GM12801 (cell line): ENCODE data around the gene FNDC11.

Source experiments
- TF ChIP-seq, protein P1 (sequence below): IDR thresholded peaks from one replicate; pipeline ENCODE4 v1.5.1; 2011; ENCODE audit warnings: control low read depth; ENCODE audit not compliant: insufficient read length; ENCODE audit errors: extremely low read depth

The FNDC11 gene

DNA sequence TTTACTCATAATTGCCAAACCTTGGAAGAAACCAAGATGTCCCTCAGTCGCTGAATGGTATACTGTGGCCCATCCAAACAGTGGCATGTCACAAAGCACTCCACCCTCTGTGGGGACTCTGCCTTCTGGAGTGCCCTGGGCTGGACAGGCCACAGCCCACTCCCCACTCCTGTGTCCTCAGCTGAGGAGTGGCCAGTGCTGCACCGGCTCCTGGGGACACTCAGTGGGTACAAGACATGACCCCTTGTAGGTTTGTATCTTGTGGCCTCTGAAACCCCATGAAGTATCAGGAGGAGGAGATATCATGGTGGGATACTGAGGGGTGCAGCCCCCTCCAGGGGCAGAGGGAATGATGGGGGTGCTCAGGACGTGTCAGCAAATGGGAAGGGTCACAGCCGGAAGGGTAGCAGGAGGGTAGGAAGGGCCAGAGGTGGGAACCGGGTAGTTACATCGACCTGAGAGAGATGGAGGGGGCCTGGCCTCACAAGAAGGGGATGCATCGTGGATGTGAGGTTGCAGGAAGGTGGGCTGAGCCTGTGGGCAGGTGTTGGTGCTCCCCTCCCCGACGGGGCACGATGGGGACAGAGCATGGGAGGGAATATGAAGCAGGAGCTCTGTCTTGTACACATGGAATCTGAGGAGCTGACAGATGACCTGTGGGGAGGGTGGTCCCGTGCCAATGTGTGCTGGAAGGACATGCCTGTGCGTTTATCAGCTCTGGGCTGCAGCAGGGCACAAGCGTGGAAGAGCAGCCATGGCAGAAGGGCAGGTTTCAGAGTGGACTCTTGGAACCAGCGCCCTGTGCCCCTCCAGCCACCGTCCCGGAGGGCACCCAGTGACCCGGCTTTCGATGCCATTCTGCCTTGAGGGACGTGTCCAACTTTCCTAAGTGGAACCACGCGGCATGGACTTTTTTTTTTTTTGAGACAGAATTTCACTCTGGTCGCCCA is 31.9 kb downstream of the FNDC11 start:
- TF ChIP-seq, protein P1, sequence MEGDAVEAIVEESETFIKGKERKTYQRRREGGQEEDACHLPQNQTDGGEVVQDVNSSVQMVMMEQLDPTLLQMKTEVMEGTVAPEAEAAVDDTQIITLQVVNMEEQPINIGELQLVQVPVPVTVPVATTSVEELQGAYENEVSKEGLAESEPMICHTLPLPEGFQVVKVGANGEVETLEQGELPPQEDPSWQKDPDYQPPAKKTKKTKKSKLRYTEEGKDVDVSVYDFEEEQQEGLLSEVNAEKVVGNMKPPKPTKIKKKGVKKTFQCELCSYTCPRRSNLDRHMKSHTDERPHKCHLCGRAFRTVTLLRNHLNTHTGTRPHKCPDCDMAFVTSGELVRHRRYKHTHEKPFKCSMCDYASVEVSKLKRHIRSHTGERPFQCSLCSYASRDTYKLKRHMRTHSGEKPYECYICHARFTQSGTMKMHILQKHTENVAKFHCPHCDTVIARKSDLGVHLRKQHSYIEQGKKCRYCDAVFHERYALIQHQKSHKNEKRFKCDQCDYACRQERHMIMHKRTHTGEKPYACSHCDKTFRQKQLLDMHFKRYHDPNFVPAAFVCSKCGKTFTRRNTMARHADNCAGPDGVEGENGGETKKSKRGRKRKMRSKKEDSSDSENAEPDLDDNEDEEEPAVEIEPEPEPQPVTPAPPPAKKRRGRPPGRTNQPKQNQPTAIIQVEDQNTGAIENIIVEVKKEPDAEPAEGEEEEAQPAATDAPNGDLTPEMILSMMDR, result no peak

DNA sequence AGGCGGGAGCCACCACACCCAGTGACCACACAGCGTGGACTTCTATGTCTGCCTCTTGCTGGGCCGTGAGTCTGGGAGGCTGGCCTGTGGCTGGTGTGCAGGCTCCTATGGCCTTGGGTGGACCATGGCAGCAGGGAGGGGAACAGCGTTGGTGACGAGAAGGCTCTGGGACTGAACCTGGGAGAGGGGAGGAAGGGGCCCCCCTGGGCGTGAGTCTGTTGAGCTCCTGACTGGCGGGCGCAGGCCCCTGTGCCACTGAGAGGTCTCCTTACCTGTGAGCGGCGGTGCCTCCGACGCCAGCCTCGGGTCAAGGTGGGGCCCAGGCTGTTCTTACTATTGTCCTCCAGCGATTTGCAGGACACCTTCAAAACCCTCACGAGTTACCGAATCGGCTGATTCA is 32.8 kb downstream of the FNDC11 start:
- TF ChIP-seq, protein P1, result no peak

DNA sequence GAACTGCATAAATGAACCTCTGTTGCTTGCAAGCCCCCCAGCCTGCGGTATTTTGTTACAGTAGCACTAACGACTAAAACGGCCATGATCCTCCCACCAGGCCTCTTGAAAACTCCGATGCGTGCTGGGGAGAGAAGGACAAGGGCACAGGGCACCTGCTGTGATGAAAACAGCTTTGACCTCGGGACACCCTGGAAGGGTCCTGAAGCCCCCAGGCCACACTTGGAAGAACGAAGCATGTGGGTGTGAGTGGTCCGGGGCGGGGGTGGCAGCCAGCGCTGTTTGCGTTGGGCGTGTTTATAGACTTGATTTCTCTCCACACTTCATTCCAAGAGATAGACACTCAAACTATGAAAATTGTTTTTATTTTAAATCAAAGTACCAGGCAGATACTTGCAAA is 33.3 kb downstream of the FNDC11 start:
- TF ChIP-seq, protein P1, result no peak

DNA sequence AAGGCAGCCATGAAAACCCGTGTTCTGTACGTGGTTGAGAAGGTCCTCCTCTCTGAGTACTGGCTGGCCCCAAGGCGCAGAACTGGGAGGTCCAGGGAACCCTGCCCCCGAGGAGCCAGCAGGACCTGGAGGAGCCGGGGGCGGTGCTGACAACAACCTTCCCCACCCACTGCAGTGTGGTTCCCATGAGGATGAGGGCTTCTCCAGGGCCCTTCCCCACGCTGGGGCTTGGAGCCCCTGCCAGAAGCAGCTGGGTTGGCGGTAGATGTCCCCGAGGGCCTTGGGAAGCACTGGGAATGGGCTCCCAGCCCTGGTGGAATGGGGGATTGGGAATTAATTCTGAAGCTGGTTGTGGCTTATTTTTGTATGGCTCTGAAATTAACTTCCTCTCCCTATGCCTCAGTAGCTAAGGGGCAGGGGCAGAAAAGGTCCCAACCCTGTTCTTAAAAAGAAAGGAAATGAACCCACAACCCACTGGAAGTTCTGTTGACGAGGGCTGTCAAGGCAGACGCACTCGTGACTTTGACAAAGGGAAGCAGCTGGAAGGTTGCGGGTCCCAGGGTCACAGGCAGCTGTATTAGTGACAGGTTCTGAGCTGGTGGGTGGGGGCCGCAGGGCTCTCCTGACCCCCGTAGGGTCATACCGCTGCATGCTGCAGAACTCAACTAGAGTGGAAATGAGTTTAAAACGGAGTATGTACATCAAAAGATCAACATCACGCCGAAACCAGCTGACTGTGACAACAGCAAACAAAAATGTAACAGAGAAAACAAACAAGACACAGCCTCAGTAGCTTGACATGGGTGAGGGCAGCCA is 34.0 kb downstream of the FNDC11 start:
- TF ChIP-seq, protein P1, result no peak

DNA sequence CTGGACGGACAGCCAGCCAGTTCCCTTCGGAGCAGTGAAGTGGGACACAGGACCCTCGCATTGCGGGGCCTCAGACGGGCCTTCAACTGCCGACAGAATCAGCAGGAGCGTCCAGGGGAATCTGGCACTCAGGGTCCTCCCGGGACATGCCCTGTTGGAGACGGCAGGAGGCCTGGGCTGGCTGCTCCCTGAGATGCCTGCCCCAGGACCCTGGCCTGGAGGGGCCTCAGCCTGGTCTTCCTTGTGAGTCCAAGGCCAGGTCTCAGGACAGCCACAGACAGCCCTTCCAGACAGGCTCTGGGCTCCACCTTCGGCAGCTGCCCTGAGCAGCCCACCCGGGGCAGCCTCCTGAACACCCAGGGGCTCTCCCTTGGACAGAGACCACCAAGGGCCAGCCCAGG is 34.7 kb downstream of the FNDC11 start:
- TF ChIP-seq, protein P1, result no peak

DNA sequence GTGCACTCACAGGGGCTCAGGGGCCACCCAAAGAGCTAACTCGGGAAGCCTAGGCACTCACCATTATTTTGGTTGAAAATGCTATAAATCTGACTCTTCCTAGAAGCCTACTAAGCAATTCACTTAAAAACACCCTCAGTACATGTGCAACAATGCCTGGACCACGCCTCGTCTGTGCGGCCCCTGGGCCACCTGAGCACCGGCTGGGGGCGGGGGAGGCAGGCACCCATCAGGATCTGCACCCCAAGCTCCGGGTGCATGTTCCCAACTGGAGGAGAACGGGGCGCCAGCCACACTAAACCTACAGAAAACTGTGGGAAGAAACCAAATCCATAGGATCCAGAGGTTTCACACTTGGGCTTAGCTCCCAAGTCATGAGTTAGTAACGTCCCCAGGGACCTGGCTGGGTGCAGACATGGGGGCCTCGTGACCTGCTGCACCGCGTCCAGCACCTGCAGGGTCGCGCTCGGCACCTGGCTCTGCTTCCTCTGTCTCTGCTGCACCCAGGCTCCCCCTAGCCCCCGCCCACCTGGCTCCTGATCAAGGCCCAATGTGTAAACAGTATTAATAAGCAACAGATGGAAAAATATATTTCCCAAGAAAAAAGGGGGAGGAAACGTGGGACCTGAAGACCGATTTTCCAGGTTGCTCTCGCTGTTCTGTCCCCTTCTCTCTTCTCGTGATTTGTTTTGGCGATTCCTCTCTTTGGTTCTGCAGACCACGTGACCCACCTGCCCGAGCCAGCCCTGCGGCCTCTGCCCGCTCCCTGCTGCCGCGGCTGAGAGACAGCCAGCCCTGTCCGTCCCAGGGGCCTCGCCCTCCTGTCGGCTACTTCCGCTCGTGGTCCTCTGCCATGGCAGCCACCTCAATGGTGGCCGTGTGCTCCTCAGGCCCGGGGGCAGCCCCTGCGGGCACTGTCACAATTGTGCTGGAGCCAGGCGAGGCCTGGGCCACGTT is 35.6 kb downstream of the FNDC11 start:
- TF ChIP-seq, protein P1, result no peak
